Uterus (tissue), 2 donors: ENCODE results near the gene ABI3BP.

Source experiments
- CTCF ChIP-seq, 4 experiments: fragments of 200-600 bp in 2 of 4; fragments of 450-650 bp in 2 of 4; sonication (generic) in 2 of 4; IDR thresholded peaks; one replicate each; pipeline ENCODE4 v1.5.1; 2016 to 2019; ENCODE audit warnings: antibody characterized with exemption in 4 of 4, mild to moderate bottlenecking in 2 of 4, moderate library complexity in 1 of 4
- POLR2A ChIP-seq, 2 donors: fragments of 450-650 bp; IDR thresholded peaks; one replicate each; pipeline ENCODE4 v1.6.1; 2016; ENCODE audit warnings: antibody characterized with exemption in 2 of 2, mild to moderate bottlenecking in 1 of 2, moderate library complexity in 1 of 2

GRCh38 chr3:100702082-100702979 is 290.9 kb downstream of the ABI3BP start:
- TF ChIP-seq CTCF (IDR thresholded peaks at IDR 0.05) = no peak
- TF ChIP-seq POLR2A (IDR thresholded peaks at IDR 0.05) = no peak
